Activated B cell treated with CpG ODN at 0.5 μM for 24 hours (primary cell): ENCODE data around the gene SYT1. TPM values are rescaled to one million over a fixed set of nuclear protein-coding genes. Genes with fewer than 3 reads are reported as not detected.

Experiments
- ATAC-seq: fragments of 200-7000 bp; cut with Tn5 transposase; one replicate; pipeline ENCODE4 v1.10.0; 2021; ENCODE audit warnings: low read depth, mild to moderate bottlenecking, moderate library complexity
- CTCF ChIA-PET: fragments of 350-600 bp; sonication (Branson Sonifier 250); formaldehyde crosslinking; loops from one replicate; lab custom pipeline; 2021; ENCODE audit warnings: antibody characterized with exemption; lab: Charles Lee
- POLR2A ChIA-PET: fragments of 350-600 bp; sonication (Branson Sonifier 250); formaldehyde crosslinking; loops from one replicate; lab custom pipeline; 2021; ENCODE audit warnings: antibody characterized with exemption; lab: Charles Lee
- DNase-seq: peaks from one replicate; pipeline ENCODE4 v3.0.0; 2022
- H3K27ac Mint-ChIP-seq: one replicate; pipeline ENCODE4 v1.8.0; 2020; ENCODE audit warnings: mixed read lengths
- H3K27me3 Mint-ChIP-seq: one replicate; pipeline ENCODE4 v1.8.0; 2021; ENCODE audit warnings: mixed read lengths
- H3K36me3 Mint-ChIP-seq: one replicate; pipeline ENCODE4 v1.8.0; 2021; ENCODE audit warnings: low read depth, mixed read lengths
- H3K4me1 Mint-ChIP-seq: one replicate; pipeline ENCODE4 v1.8.0; 2021; ENCODE audit warnings: mixed read lengths
- H3K4me3 Mint-ChIP-seq: one replicate; pipeline ENCODE4 v1.8.0; 2020; ENCODE audit warnings: mild to moderate bottlenecking, mixed read lengths
- H3K9me3 Mint-ChIP-seq: one replicate; pipeline ENCODE4 v1.8.0; 2020; ENCODE audit warnings: mixed read lengths
- intact Hi-C: fragments of 100-400 bp; cut with micrococcal nuclease; formaldehyde crosslinking; loops from one replicate; pipeline ENCODE4 v1.15.1; 2024
- total RNA-seq: library from RNA; stranded (reverse); gene quantifications from 2 replicates; pipeline ENCODE4 v1.2.3, GENCODE V29; 2022
- TF ChIP-seq, protein P1 (sequence below): fragments of 200-600 bp; IDR thresholded peaks from one replicate; pipeline ENCODE4 v1.8.0; 2022; ENCODE audit warnings: antibody characterized with exemption, mild to moderate bottlenecking

SYT1 gene
- total RNA-seq, 1 donor from 2014 or later, result 0.49 TPM

DNA sequence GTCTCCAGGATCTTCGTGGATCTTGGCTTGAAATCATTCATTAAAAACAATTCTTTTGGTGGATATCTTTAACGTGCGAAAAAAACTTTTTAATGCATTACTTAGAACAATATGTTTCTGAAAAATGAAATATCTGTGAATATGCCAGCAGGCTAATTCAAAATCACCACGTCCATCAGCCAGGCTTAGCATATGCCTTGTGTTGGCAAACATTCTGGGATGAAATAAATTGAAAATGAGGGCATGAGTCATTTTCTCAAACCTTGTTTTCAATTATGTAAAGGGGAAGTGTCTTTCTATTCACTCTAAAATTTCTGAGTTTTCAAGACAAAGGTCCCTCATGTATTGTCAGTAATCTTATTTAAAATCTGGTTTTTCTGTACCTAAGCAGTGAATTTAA, 432.3 kb downstream of the SYT1 start:
- intact Hi-C loops, result no loop called here
- H3K27me3 Mint-ChIP-seq, result no peaks in the 10 kb centered on the region
- DNase-seq (no peak), ATAC-seq (no peak)
- no peak overlapping the region for H3K27ac Mint-ChIP-seq
- ChIA-PET CTCF (no interaction called here), POLR2A (no interaction called here)
- H3K9me3 Mint-ChIP-seq, result no peaks in the 10 kb centered on the region
- H3K4me3 Mint-ChIP-seq, result no peak overlapping the region
- H3K4me1 Mint-ChIP-seq, result no peaks in the 10 kb centered on the region
- TF ChIP-seq, protein P1, sequence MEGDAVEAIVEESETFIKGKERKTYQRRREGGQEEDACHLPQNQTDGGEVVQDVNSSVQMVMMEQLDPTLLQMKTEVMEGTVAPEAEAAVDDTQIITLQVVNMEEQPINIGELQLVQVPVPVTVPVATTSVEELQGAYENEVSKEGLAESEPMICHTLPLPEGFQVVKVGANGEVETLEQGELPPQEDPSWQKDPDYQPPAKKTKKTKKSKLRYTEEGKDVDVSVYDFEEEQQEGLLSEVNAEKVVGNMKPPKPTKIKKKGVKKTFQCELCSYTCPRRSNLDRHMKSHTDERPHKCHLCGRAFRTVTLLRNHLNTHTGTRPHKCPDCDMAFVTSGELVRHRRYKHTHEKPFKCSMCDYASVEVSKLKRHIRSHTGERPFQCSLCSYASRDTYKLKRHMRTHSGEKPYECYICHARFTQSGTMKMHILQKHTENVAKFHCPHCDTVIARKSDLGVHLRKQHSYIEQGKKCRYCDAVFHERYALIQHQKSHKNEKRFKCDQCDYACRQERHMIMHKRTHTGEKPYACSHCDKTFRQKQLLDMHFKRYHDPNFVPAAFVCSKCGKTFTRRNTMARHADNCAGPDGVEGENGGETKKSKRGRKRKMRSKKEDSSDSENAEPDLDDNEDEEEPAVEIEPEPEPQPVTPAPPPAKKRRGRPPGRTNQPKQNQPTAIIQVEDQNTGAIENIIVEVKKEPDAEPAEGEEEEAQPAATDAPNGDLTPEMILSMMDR, result no peak
- H3K36me3 Mint-ChIP-seq, result no peaks in the 10 kb centered on the region

GRCh38 chr12:79298506-79298905, 433.9 kb downstream of the SYT1 start:
- TF ChIP-seq, protein P1, result no peak
- Mint-ChIP-seq H3K4me1 (no peaks in the 10 kb centered on the region), H3K27ac (no peak overlapping the region), H3K4me3 (no peak overlapping the region), H3K27me3 (no peaks in the 10 kb centered on the region), H3K9me3 (no peaks in the 10 kb centered on the region), H3K36me3 (no peaks in the 10 kb centered on the region)
- ATAC-seq, result no peak
- no peak for DNase-seq
- CTCF ChIA-PET, result no interaction called here
- intact Hi-C loops, result no loop called here
- POLR2A ChIA-PET, result no interaction called here

DNA sequence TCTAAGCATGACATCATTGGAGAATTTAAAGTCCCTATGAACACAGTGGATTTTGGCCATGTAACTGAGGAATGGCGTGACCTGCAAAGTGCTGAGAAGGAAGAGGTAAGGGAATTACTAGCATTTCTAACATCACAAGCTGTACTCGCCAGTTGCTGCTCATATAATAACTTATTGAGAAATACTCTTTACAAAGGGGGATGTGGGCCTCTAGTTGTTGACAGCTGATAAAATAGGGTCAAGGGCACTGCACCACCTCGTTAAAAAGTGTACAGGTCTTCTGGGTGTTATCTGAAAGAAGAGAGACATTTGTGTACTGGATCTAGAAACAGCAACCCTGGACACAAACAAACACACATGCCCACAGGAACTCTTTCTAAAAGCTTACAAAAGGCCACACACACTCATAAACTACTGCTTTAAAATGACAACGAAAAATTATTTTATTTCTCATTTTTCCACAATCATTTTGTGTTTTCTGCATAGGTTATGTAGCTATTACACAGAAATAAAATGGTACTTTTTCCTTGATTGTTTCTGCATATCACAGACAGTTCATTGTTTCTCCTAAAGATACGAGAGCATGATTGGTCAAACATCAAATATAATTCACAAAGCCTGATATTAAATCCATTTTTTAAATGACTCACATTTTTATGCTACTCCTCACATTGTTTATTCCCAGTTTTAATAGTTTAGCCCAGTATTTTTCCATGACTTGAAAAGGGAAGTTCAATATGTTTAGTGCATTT, 435.0 kb downstream of the SYT1 start:
- TF ChIP-seq, protein P1, result no peak
- Mint-ChIP-seq H3K4me1 (no peaks in the 10 kb centered on the region), H3K27me3 (no peaks in the 10 kb centered on the region), H3K4me3 (no peak overlapping the region), H3K9me3 (no peaks in the 10 kb centered on the region), H3K36me3 (no peaks in the 10 kb centered on the region), H3K27ac (no peak overlapping the region)
- DNase-seq (no peak), ATAC-seq (no peak)
- ChIA-PET POLR2A (no interaction called here), CTCF (no interaction called here)
- intact Hi-C loops, result no loop called here

GRCh38 chr12:79300199-79300568, 435.6 kb downstream of the SYT1 start:
- no peaks in the 10 kb centered on the region for H3K27me3 Mint-ChIP-seq
- ChIA-PET POLR2A (no interaction called here), CTCF (no interaction called here)
- H3K4me1 Mint-ChIP-seq, result no peaks in the 10 kb centered on the region
- H3K27ac Mint-ChIP-seq, result no peak overlapping the region
- H3K9me3 Mint-ChIP-seq, result no peaks in the 10 kb centered on the region
- TF ChIP-seq, protein P1, result no peak
- DNase-seq (no peak), ATAC-seq (no peak)
- no peak overlapping the region for H3K4me3 Mint-ChIP-seq
- intact Hi-C loops, result no loop called here
- no peaks in the 10 kb centered on the region for H3K36me3 Mint-ChIP-seq

- DNase-seq (no peak), ATAC-seq (no peak)
- ChIA-PET CTCF (no interaction called here), POLR2A (no interaction called here)
- Mint-ChIP-seq H3K9me3 (no peaks in the 10 kb centered on the region), H3K27ac (no peak overlapping the region), H3K36me3 (no peaks in the 10 kb centered on the region), H3K4me3 (no peak overlapping the region), H3K27me3 (no peaks in the 10 kb centered on the region), H3K4me1 (no peaks in the 10 kb centered on the region)
- TF ChIP-seq, protein P1, result no peak
- intact Hi-C loops, result no loop called here
These were observed 436.6 kb downstream of the SYT1 start for GRCh38 chr12:79301181-79301580.
